Measurements from ENCODE around the gene KIF9.

Gene KIF9

GRCh38 chr3:47273564-47273963 lies 9.0 kb downstream of the KIF9 start:
- Histone ChIP-seq H3K4ac (ENCODE audit: low read depth, low read length) (no peak overlapping the region), H2BK12ac (ENCODE audit: low read length) (no peak overlapping the region), H2AFZ (ENCODE audit: insufficient read depth, low read length, poor library complexity) (no peak overlapping the region), H4K91ac (ENCODE audit: low read depth, low read length) (no peak overlapping the region), H2AK5ac (ENCODE audit: low read length) (no peak overlapping the region), H3K4me3 (ENCODE audit: low read depth, low read length) (no peak overlapping the region), H3K27ac (ENCODE audit: low read depth, low read length) (no peak overlapping the region), H3K79me1 (ENCODE audit: low read length) (no peaks in the 10 kb centered on the region), H3K79me2 (ENCODE audit: control insufficient read depth, insufficient read depth, low read length, poor library complexity) (no peaks in the 10 kb centered on the region), H3K9ac (ENCODE audit: low read length) (no peak overlapping the region), H3K14ac (ENCODE audit: low read length) (no peak overlapping the region), H3K18ac (ENCODE audit: low read length) (no peak overlapping the region), H2BK120ac (ENCODE audit: insufficient read depth, low read length, poor library complexity) (no peak overlapping the region), H4K8ac (ENCODE audit: low read depth, low read length) (no peak overlapping the region), H3K4me1 (ENCODE audit: control insufficient read depth in 1 of 2, insufficient read depth in 2 of 2, low read length in 2 of 2) (no peaks in the 10 kb centered on the region), H3K9me3 (ENCODE audit: insufficient read depth, low read depth, low read length) (no peaks in the 10 kb centered on the region), H3K27me3 (ENCODE audit: insufficient read depth, low read length) (no peaks in the 10 kb centered on the region), H3K36me3 (ENCODE audit: control insufficient read depth in 1 of 2, insufficient read depth in 2 of 2, low read length in 2 of 2) (no peaks in the 10 kb centered on the region), H4K12ac (ENCODE audit: low read depth, low read length) (no peak overlapping the region), H2BK5ac (ENCODE audit: low read depth, low read length, poor library complexity) (no peak overlapping the region), H3K23ac (ENCODE audit: low read length) (no peak overlapping the region), H3K4me2 (ENCODE audit: low read length) (no peak overlapping the region)
- no peak for DNase-seq
- no CpG with 5 or more reads among the region's 5 CpGs for WGBS (ENCODE audit: extremely low coverage, insufficient coverage, insufficient read length)

- H2BK120ac ChIP-seq (ENCODE audit: insufficient read depth, low read length, poor library complexity) = no peak overlapping the region
- WGBS (ENCODE audit: extremely low coverage, insufficient coverage, insufficient read length) = no CpG with 5 or more reads among the region's 4 CpGs
Measured at GRCh38 chr3:47270526-47270925, 12.1 kb downstream of the KIF9 start.

DNA sequence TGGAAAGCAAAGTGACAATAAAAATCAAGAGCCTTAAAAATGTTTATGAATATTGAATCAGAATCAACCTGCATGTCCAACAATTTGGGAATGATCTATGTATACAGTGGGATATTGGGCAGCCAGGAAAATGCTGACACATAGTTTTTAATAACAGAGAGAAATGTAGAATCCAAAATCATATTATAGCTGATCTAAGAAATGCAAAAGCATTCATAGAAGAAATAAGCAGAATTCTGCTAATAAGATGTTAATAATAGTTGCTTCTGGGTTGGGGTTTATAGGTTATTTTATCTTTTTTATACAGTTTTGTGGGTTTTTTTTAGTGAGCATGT lies 15.1 kb downstream of the KIF9 start:
- no peak overlapping the region for H2AFZ ChIP-seq (ENCODE audit: insufficient read depth, low read length, poor library complexity)
- no peaks in the 10 kb centered on the region for H3K9me3 ChIP-seq (ENCODE audit: insufficient read depth, low read depth, low read length)
- no peak overlapping the region for H4K91ac ChIP-seq (ENCODE audit: low read depth, low read length)
- no peak overlapping the region for H3K4me3 ChIP-seq (ENCODE audit: low read depth, low read length)
- no peaks in the 10 kb centered on the region for H3K79me2 ChIP-seq (ENCODE audit: control insufficient read depth, insufficient read depth, low read length, poor library complexity)
- H3K4me1 ChIP-seq (ENCODE audit: control insufficient read depth in 1 of 2, insufficient read depth in 2 of 2, low read length in 2 of 2) = peaks cover 2 to 3% of the 10 kb centered on the region in 2 experiments
- H3K9ac ChIP-seq (ENCODE audit: low read length) = no peak overlapping the region
- H2BK12ac ChIP-seq (ENCODE audit: low read length) = no peak overlapping the region
- no peak overlapping the region for H4K12ac ChIP-seq (ENCODE audit: low read depth, low read length)
- H3K23ac ChIP-seq (ENCODE audit: low read length) = no peak overlapping the region
- H3K36me3 ChIP-seq (ENCODE audit: control insufficient read depth in 1 of 2, insufficient read depth in 2 of 2, low read length in 2 of 2) = no peaks in the 10 kb centered on the region
- H3K4me2 ChIP-seq (ENCODE audit: low read length) = no peak overlapping the region
- H3K4ac ChIP-seq (ENCODE audit: low read depth, low read length) = no peak overlapping the region
- no peak overlapping the region for H3K14ac ChIP-seq (ENCODE audit: low read length)
- no peak overlapping the region for H3K27ac ChIP-seq (ENCODE audit: low read depth, low read length)
- no peaks in the 10 kb centered on the region for H3K79me1 ChIP-seq (ENCODE audit: low read length)
- H2BK120ac ChIP-seq (ENCODE audit: insufficient read depth, low read length, poor library complexity) = no peak overlapping the region
- H3K18ac ChIP-seq (ENCODE audit: low read length) = no peak overlapping the region
- H2BK5ac ChIP-seq (ENCODE audit: low read depth, low read length, poor library complexity) = no peak overlapping the region
- no peak overlapping the region for H4K8ac ChIP-seq (ENCODE audit: low read depth, low read length)
- H2AK5ac ChIP-seq (ENCODE audit: low read length) = no peak overlapping the region
- H3K27me3 ChIP-seq (ENCODE audit: insufficient read depth, low read length) = no peaks in the 10 kb centered on the region
- no peak for DNase-seq

More at GRCh38 chr3:47270526-47270925, 12.1 kb downstream of the KIF9 start:
- Histone ChIP-seq H3K36me3 (ENCODE audit: control insufficient read depth in 1 of 2, insufficient read depth in 2 of 2, low read length in 2 of 2) (no peaks in the 10 kb centered on the region), H3K4me3 (ENCODE audit: low read depth, low read length) (no peak overlapping the region), H3K23ac (ENCODE audit: low read length) (no peak overlapping the region), H4K8ac (ENCODE audit: low read depth, low read length) (no peak overlapping the region), H2AK5ac (ENCODE audit: low read length) (no peak overlapping the region), H3K27ac (ENCODE audit: low read depth, low read length) (no peak overlapping the region), H2AFZ (ENCODE audit: insufficient read depth, low read length, poor library complexity) (no peak overlapping the region), H2BK12ac (ENCODE audit: low read length) (no peak overlapping the region), H4K91ac (ENCODE audit: low read depth, low read length) (no peak overlapping the region), H3K79me1 (ENCODE audit: low read length) (no peaks in the 10 kb centered on the region), H3K9me3 (ENCODE audit: insufficient read depth, low read depth, low read length) (no peaks in the 10 kb centered on the region), H3K9ac (ENCODE audit: low read length) (no peak overlapping the region), H3K4ac (ENCODE audit: low read depth, low read length) (no peak overlapping the region), H3K27me3 (ENCODE audit: insufficient read depth, low read length) (no peaks in the 10 kb centered on the region), H2BK5ac (ENCODE audit: low read depth, low read length, poor library complexity) (no peak overlapping the region), H3K4me1 (ENCODE audit: control insufficient read depth in 1 of 2, insufficient read depth in 2 of 2, low read length in 2 of 2) (peaks cover 2 to 3% of the 10 kb centered on the region in 2 experiments), H3K14ac (ENCODE audit: low read length) (no peak overlapping the region), H3K79me2 (ENCODE audit: control insufficient read depth, insufficient read depth, low read length, poor library complexity) (no peaks in the 10 kb centered on the region), H3K4me2 (ENCODE audit: low read length) (no peak overlapping the region), H3K18ac (ENCODE audit: low read length) (no peak overlapping the region), H4K12ac (ENCODE audit: low read depth, low read length) (no peak overlapping the region)
- DNase-seq = no peak

DNA sequence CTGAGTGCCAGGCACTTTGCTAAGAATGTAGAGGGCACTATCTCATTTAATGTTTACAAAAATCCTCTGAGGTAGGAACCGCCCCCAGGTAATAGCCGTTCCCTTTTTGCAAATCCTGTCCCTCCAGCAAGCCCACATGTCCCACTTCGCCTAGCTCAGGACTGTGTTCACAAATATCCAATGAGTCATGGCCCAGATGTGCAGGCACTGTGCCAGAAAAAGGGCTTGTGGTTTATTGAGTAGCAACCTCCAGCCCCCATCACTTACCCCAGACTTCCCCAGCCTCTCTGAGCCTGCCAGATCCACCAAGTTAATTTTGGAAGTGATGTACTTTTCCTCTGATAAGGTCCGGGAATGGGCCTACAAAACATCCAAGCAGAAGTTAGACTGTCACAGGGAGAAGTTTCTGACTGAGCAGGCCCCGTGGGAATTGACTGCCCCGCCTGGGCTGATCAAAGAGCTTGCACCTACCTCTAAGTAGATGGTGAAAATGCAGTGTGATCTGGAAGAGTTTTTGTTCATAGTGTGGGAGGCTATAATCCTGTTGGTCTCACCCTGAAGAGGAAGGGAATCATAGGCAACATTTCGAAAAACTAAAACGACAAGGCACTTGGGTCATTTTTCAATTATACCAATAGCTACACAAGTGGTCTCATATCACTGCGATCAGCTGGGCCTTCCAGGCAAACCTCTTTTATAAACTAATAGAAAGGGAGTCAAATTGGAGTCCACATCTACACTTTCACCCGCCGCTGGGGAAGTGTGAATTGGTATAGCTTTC lies 15.7 kb downstream of the KIF9 start:
- Histone ChIP-seq H3K4me1 (ENCODE audit: control insufficient read depth in 1 of 2, insufficient read depth in 2 of 2, low read length in 2 of 2) (peaks cover 2 to 3% of the 10 kb centered on the region in 2 experiments), H2BK120ac (ENCODE audit: insufficient read depth, low read length, poor library complexity) (no peak overlapping the region), H3K14ac (ENCODE audit: low read length) (no peak overlapping the region), H3K9me3 (ENCODE audit: insufficient read depth, low read depth, low read length) (no peaks in the 10 kb centered on the region), H3K4me3 (ENCODE audit: low read depth, low read length) (no peak overlapping the region), H3K4me2 (ENCODE audit: low read length) (no peak overlapping the region), H4K12ac (ENCODE audit: low read depth, low read length) (no peak overlapping the region), H4K91ac (ENCODE audit: low read depth, low read length) (no peak overlapping the region), H2AK5ac (ENCODE audit: low read length) (no peak overlapping the region), H2BK5ac (ENCODE audit: low read depth, low read length, poor library complexity) (no peak overlapping the region), H3K79me2 (ENCODE audit: control insufficient read depth, insufficient read depth, low read length, poor library complexity) (no peaks in the 10 kb centered on the region), H3K9ac (ENCODE audit: low read length) (no peak overlapping the region), H3K27ac (ENCODE audit: low read depth, low read length) (no peak overlapping the region), H2BK12ac (ENCODE audit: low read length) (no peak overlapping the region), H3K18ac (ENCODE audit: low read length) (no peak overlapping the region), H2AFZ (ENCODE audit: insufficient read depth, low read length, poor library complexity) (peak overlapping the region; percentile 25), H3K23ac (ENCODE audit: low read length) (no peak overlapping the region), H3K4ac (ENCODE audit: low read depth, low read length) (no peak overlapping the region), H3K27me3 (ENCODE audit: insufficient read depth, low read length) (no peaks in the 10 kb centered on the region), H4K8ac (ENCODE audit: low read depth, low read length) (no peak overlapping the region), H3K79me1 (ENCODE audit: low read length) (no peaks in the 10 kb centered on the region), H3K36me3 (ENCODE audit: control insufficient read depth in 1 of 2, insufficient read depth in 2 of 2, low read length in 2 of 2) (no peaks in the 10 kb centered on the region)
- WGBS (ENCODE audit: extremely low coverage, insufficient coverage, insufficient read length) = no CpG with 5 or more reads among the region's 11 CpGs
- DNase-seq = peak; percentile 98 to 100

Data from trophoblast cell (in vitro differentiated cells and primary cell).